Esophagus squamous epithelium (tissue), 4 donors: ENCODE results near the gene CTAGE8.
"Not testable (repeated sequence)": the region's sequence is repeated elsewhere in the genome, so short reads cannot be mapped to it uniquely, and the experiment has no call there.

ENCODE experiments used
- POLR2A ChIP-seq, 4 donors: fragments of 450-650 bp; IDR thresholded peaks; one replicate each; pipeline ENCODE4 v1.6.1; 2017; ENCODE audit warnings: antibody characterized with exemption in 4 of 4, mild to moderate bottlenecking in 4 of 4, moderate library complexity in 3 of 4
- TF ChIP-seq, protein P1 (sequence below), 6 experiments: fragments of 450-650 bp in 4 of 6; fragments of 200-600 bp in 2 of 6; sonication (generic) in 2 of 6; IDR thresholded peaks; one replicate each; pipeline ENCODE4 v1.5.1; 2016 to 2019; ENCODE audit warnings: antibody characterized with exemption in 6 of 6, mild to moderate bottlenecking in 4 of 6, moderate library complexity in 4 of 6

DNA sequence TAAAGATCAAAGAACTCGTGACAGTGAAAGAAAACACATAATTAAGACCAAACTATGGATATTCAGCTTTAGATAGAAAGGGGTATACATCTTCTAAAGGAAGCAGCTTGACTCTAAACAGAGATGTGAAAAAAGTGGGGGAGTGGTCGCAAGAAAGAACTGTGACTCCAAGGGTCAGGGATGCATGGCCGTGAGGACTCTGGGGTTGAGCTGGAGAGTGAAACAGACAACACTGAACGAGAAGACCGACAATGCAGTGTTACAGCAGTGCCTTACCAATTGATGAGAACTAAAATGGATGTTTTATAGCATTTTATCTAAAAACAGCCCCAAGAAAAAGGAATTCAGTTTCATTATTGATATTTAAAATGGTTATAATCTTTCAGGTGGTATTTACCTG, 34.5 kb upstream of the CTAGE8 start:
- TF ChIP-seq, protein P1, sequence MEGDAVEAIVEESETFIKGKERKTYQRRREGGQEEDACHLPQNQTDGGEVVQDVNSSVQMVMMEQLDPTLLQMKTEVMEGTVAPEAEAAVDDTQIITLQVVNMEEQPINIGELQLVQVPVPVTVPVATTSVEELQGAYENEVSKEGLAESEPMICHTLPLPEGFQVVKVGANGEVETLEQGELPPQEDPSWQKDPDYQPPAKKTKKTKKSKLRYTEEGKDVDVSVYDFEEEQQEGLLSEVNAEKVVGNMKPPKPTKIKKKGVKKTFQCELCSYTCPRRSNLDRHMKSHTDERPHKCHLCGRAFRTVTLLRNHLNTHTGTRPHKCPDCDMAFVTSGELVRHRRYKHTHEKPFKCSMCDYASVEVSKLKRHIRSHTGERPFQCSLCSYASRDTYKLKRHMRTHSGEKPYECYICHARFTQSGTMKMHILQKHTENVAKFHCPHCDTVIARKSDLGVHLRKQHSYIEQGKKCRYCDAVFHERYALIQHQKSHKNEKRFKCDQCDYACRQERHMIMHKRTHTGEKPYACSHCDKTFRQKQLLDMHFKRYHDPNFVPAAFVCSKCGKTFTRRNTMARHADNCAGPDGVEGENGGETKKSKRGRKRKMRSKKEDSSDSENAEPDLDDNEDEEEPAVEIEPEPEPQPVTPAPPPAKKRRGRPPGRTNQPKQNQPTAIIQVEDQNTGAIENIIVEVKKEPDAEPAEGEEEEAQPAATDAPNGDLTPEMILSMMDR (IDR thresholded peaks at IDR 0.05), result not testable (repeated sequence)
- not testable (repeated sequence) for TF ChIP-seq POLR2A (IDR thresholded peaks at IDR 0.05)
